IMR-90 (cell line): ENCODE measurements around the gene TNFAIP8L1. TPM values are rescaled to one million over a fixed set of nuclear protein-coding genes. Genes with fewer than 3 reads are reported as not detected.

Source experiments
- ATAC-seq: fragments of 200-7000 bp; cut with Tn5 transposase; 2 replicates; pipeline ENCODE4 v1.9.1; 2020; ENCODE audit warnings: low read depth, mild to moderate bottlenecking, moderate library complexity
- BruUV-seq: library from RNA; stranded (reverse); fragments of 400-500 nt; replicated peaks from 2 replicates; lab custom pipeline; 2021; lab: Mats Ljungman, UMichigan
- CTCF ChIA-PET: fragments of 300-600 bp; formaldehyde crosslinking; extraction: SDS; loops from one replicate; lab custom pipeline; 2021; ENCODE audit warnings: antibody characterized with exemption; lab: Yijun Ruan, JAX
- POLR2A ChIA-PET: fragments of 300-600 bp; sonication (Branson Sonifier 250); formaldehyde crosslinking; loops from one replicate; lab custom pipeline; 2022; ENCODE audit warnings: antibody characterized with exemption; ENCODE audit not compliant: unreplicated experiment; lab: Charles Lee
- DNase-seq: peaks from one replicate; pipeline ENCODE4 v3.0.0; 2013
- H2AFZ ChIP-seq: replicated peaks from 2 replicates; pipeline ENCODE3; 2013; ENCODE audit warnings: low read length, mild to moderate bottlenecking; ENCODE audit not compliant: poor library complexity
- H2AK5ac ChIP-seq: 2 replicates; pipeline ENCODE4 v1.6.1; 2013; ENCODE audit warnings: low read depth, low read length, inconsistent platforms
- H2AK9ac ChIP-seq: replicated peaks from 2 replicates; pipeline ENCODE3; 2013; ENCODE audit warnings: mild to moderate bottlenecking, low read depth, low read length, moderate library complexity; ENCODE audit not compliant: poor library complexity
- H2BK120ac ChIP-seq: 2 replicates; pipeline ENCODE4 v1.6.1; 2013; ENCODE audit warnings: low read depth, low read length, inconsistent platforms
- H2BK15ac ChIP-seq: 3 replicates; pipeline ENCODE4 v1.6.1; 2013; ENCODE audit warnings: low read depth, low read length, inconsistent platforms
- H2BK20ac ChIP-seq: 2 replicates; pipeline ENCODE4 v1.6.1; 2013; ENCODE audit warnings: low read depth, mild to moderate bottlenecking, inconsistent platforms, low read length, moderate library complexity
- H2BK5ac ChIP-seq: 2 replicates; pipeline ENCODE4 v1.6.1; 2013; ENCODE audit warnings: mild to moderate bottlenecking, low read depth, low read length, inconsistent platforms; ENCODE audit not compliant: poor library complexity, severe bottlenecking
- H3K14ac ChIP-seq: replicated peaks from 2 replicates; pipeline ENCODE4 v1.6.1; 2013; ENCODE audit warnings: low read depth, low read length, inconsistent platforms
- H3K18ac ChIP-seq: 2 replicates; pipeline ENCODE4 v1.6.1; 2013; ENCODE audit warnings: low read depth, low read length, control low read depth
- H3K23ac ChIP-seq: 2 replicates; pipeline ENCODE4 v1.6.1; 2013; ENCODE audit warnings: low read depth, low read length, inconsistent platforms
- H3K27ac ChIP-seq: 2 replicates; pipeline ENCODE4 v1.5.1; 2013; ENCODE audit warnings: mild to moderate bottlenecking, control low read depth, low read length; ENCODE audit not compliant: insufficient read depth
- H3K27me3 ChIP-seq: 2 replicates; pipeline ENCODE4 v1.6.1; 2013; ENCODE audit warnings: low read length; ENCODE audit not compliant: control insufficient read depth, insufficient read depth
- H3K36me3 ChIP-seq: 2 replicates; pipeline ENCODE4 v1.6.1; 2013; ENCODE audit warnings: low read length, mixed read lengths; ENCODE audit not compliant: control insufficient read depth, insufficient read depth
- H3K4ac ChIP-seq: 2 replicates; pipeline ENCODE4 v1.6.1; 2013; ENCODE audit warnings: low read depth, low read length, inconsistent platforms
- H3K4me1 ChIP-seq: 2 replicates; pipeline ENCODE4 v1.6.1; 2013; ENCODE audit warnings: low read length, mixed read lengths; ENCODE audit not compliant: control insufficient read depth, insufficient read depth
- H3K4me2 ChIP-seq: 2 replicates; pipeline ENCODE4 v1.6.1; 2013; ENCODE audit warnings: low read depth, mild to moderate bottlenecking, control low read depth, low read length, moderate library complexity
- H3K4me3 ChIP-seq: 2 replicates; pipeline ENCODE4 v1.5.1; 2013; ENCODE audit warnings: low read depth, mild to moderate bottlenecking, control low read depth, low read length, moderate library complexity; ENCODE audit not compliant: insufficient read depth
- H3K56ac ChIP-seq: 2 replicates; pipeline ENCODE4 v1.6.1; 2013; ENCODE audit warnings: low read length, inconsistent platforms; ENCODE audit not compliant: insufficient read depth; ENCODE audit errors: extremely low read depth
- H3K79me1 ChIP-seq, 2 experiments: 2 replicates each; pipeline ENCODE4 v1.6.1; 2013; ENCODE audit warnings: low read length in 2 of 2, inconsistent platforms in 1 of 2, low read depth in 1 of 2
- H3K9ac ChIP-seq: 2 replicates; pipeline ENCODE4 v1.6.1; 2013; ENCODE audit warnings: low read depth, low read length, control low read depth
- H3K9me1 ChIP-seq: 2 replicates; pipeline ENCODE4 v1.6.1; 2013; ENCODE audit warnings: low read length, inconsistent platforms; ENCODE audit not compliant: insufficient read depth
- H3K9me3 ChIP-seq: 2 replicates; pipeline ENCODE4 v1.6.1; 2013; ENCODE audit warnings: low read length; ENCODE audit not compliant: control insufficient read depth, insufficient read depth
- H4K20me1 ChIP-seq: 2 replicates; pipeline ENCODE4 v1.6.1; 2013; ENCODE audit warnings: low read length, inconsistent platforms; ENCODE audit not compliant: insufficient read depth
- H4K5ac ChIP-seq: 2 replicates; pipeline ENCODE4 v1.6.1; 2013; ENCODE audit warnings: mild to moderate bottlenecking, low read depth, low read length, control low read depth
- H4K8ac ChIP-seq, 2 experiments: 2 replicates each; pipeline ENCODE4 v1.6.1; 2013; ENCODE audit warnings: low read depth in 2 of 2, low read length in 2 of 2, control low read depth in 1 of 2, inconsistent platforms in 1 of 2
- H4K91ac ChIP-seq: 2 replicates; pipeline ENCODE4 v1.6.1; 2013; ENCODE audit warnings: low read depth, low read length, inconsistent platforms; ENCODE audit not compliant: insufficient read depth
- CEBPB ChIP-seq: IDR thresholded peaks from 2 replicates; pipeline ENCODE4 v1.6.1; 2012; ENCODE audit warnings: low read depth, low read length, improper control_type of control experiment
- CHD1 ChIP-seq: IDR thresholded peaks from 2 replicates; pipeline ENCODE4 v1.6.1; 2012; ENCODE audit warnings: low read depth, low read length, improper control_type of control experiment
- MAFK ChIP-seq: IDR thresholded peaks from 2 replicates; pipeline ENCODE4 v1.6.1; 2012; ENCODE audit warnings: low read depth, low read length, improper control_type of control experiment
- NFE2L2 ChIP-seq: fragments of 150-350 bp; IDR thresholded peaks from 2 replicates; pipeline ENCODE4 v1.6.1; 2016; ENCODE audit warnings: low read depth, mild to moderate bottlenecking, low read length
- RAD21 ChIP-seq: IDR thresholded peaks from 2 replicates; pipeline ENCODE4 v1.6.1; 2012; ENCODE audit warnings: low read length, improper control_type of control experiment
- RCOR1 ChIP-seq: IDR thresholded peaks from 2 replicates; pipeline ENCODE4 v1.6.1; 2012; ENCODE audit warnings: mild to moderate bottlenecking, low read length, improper control_type of control experiment; ENCODE audit not compliant: insufficient replicate concordance
- SMC3 ChIP-seq: fragments of 150-350 bp; IDR thresholded peaks from 2 replicates; pipeline ENCODE4 v1.6.1; 2016; ENCODE audit warnings: low read depth, mild to moderate bottlenecking, antibody characterized with exemption, low read length, moderate library complexity
- WGBS, 2 experiments: methylation state at CpG; one replicate each; pipeline versions ENCODE4 v1.1.5 to v1.1.7; 2013; ENCODE audit warnings: missing lambda C conversion rate in 2 of 2; ENCODE audit not compliant: insufficient read length in 1 of 2; ENCODE audit errors: extremely low coverage in 2 of 2; 5-methylcytosine and 5-hydroxymethylcytosine counted together
- dilution Hi-C: fragments of 300-500 bp; cut with HindIII; formaldehyde crosslinking; loops from one replicate; pipeline ENCODE4 v1.14.3; 2018; ENCODE audit warnings: low sequenced_read_pairs; ENCODE audit not compliant: unreplicated experiment
- in situ Hi-C: fragments of 300-500 bp; cut with MboI; formaldehyde crosslinking; loops from 3 replicates; pipeline ENCODE4 v1.14.3; 2019; ENCODE audit warnings: low sequenced_read_pairs, inconsistent platforms, mixed read lengths
- intact Hi-C: fragments of 100-400 bp; cut with micrococcal nuclease; formaldehyde crosslinking; loops from 2 replicates; pipeline ENCODE4 v1.10.0; 2022
- polyA plus RNA-seq, 3 experiments: library from polyadenylated mRNA; depleted of rRNA; stranded (reverse); fragments of >200 nt; gene quantifications; 2 replicates each; pipeline ENCODE4 v1.2.3, GENCODE V29; 2012; ENCODE audit warnings: low replicate concordance in 1 of 3
- total RNA-seq: library from RNA; depleted of rRNA; stranded (reverse); fragments of >200 nt; gene quantifications from 2 replicates; pipeline ENCODE4 v1.2.3, GENCODE V29; 2012
- TF ChIP-seq, protein P1 (sequence below): fragments of 150-350 bp; IDR thresholded peaks from 2 replicates; pipeline ENCODE4 v1.6.1; 2017; ENCODE audit warnings: mild to moderate bottlenecking, antibody characterized with exemption, low read length, low read depth
- TF ChIP-seq, protein P2 (sequence below): fragments of 150-350 bp; IDR thresholded peaks from 2 replicates; pipeline ENCODE4 v1.6.1; 2016; ENCODE audit warnings: low read depth, mild to moderate bottlenecking, low read length, moderate library complexity, borderline replicate concordance
- TF ChIP-seq, protein P3 (sequence below): conservative IDR thresholded peaks from 2 replicates; pipeline ENCODE4 v1.5.1; 2012; ENCODE audit warnings: mild to moderate bottlenecking, low read depth, low read length, improper control_type of control experiment

The TNFAIP8L1 gene
- total and polyA plus RNA-seq, 2 of the 4 experiments (the other 2 are of a cell fraction), result 2.5 to 6.0 TPM

DNA sequence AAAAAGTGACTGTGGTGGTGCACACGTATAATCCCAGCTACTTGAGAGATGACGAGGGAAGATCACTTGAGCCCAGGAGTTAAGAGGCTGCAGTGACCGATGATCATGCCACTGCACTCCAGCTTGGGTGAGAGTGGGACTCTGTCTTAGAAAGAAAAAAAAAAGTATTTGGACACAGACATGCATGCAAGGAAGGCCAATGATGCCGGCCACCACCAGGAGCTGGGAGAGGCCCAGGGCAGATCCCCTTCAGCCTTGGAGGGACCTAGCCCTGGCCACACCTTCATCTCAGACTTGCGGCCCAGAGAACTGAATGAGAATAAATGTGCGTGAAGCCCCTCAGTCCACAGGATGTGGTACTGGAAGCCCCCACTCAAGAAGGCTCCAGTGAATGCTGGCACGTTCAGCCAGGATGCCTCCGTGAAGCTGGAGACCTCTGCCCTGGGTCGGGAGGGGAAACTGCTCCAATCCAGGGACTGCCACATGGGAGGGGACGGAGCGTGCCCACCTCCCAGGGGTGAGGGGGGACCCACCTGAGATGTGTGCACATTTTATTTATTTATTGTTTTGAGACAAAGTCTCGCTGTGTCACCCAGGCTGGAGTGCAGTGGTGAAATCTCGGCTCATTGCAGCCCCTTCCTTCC is 14.6 kb downstream of the TNFAIP8L1 start:
- Histone ChIP-seq H3K4me3 (no peak overlapping the region), H3K4me2 (no peak overlapping the region), H3K79me1 (peaks cover 5 to 20% of the 10 kb centered on the region in 2 experiments), H2AFZ (no peak overlapping the region), H4K91ac (no peak overlapping the region), H3K9ac (no peak overlapping the region), H2BK120ac (no peak overlapping the region), H3K23ac (no peak overlapping the region), H3K27me3 (no peaks in the 10 kb centered on the region), H3K4me1 (no peaks in the 10 kb centered on the region), H3K36me3 (peaks cover 37% of the 10 kb centered on the region), H3K18ac (no peak overlapping the region), H3K14ac (no peak overlapping the region), H2BK5ac (no peak overlapping the region), H3K9me3 (no peaks in the 10 kb centered on the region; the same call in 1 of the 2 replicates), H3K56ac (no peak overlapping the region), H4K20me1 (peaks cover 5% of the 10 kb centered on the region), H4K5ac (no peak overlapping the region), H3K4ac (no peak overlapping the region), H3K9me1 (0 out of 2 replicates have a peak, but pooled peaks cover 4% of the 10 kb centered on the region), H2AK9ac (no peak overlapping the region), H2BK20ac (no peak overlapping the region), H2AK5ac (no peak overlapping the region), H2BK15ac (no peak overlapping the region), H4K8ac (no peak overlapping the region), H3K27ac (no peak overlapping the region)
- ATAC-seq, result no peak
- 81% methylated on average over 5 of the region's 13 CpGs; no CpG with 5 or more reads in 1 of the 2 experiments for WGBS, 2 experiments
- in situ Hi-C loops, result no loop called here
- dilution Hi-C loops, result no loop called here
- intact Hi-C loops, result loop anchor here (2.0 kb wide), 1 partner anchor 15 kb away; no protein-coding TSS in a partner anchor
- ChIA-PET CTCF (no interaction called here), POLR2A (no interaction called here)
- no peak for DNase-seq
- BruUV-seq, result no TSS peak
- TF ChIP-seq RCOR1 (no peak), RAD21 (no peak), CEBPB (no peak), MAFK (no peak), CHD1 (no peak), SMC3 (no peak), NFE2L2 (no peak)
- TF ChIP-seq, protein P1, sequence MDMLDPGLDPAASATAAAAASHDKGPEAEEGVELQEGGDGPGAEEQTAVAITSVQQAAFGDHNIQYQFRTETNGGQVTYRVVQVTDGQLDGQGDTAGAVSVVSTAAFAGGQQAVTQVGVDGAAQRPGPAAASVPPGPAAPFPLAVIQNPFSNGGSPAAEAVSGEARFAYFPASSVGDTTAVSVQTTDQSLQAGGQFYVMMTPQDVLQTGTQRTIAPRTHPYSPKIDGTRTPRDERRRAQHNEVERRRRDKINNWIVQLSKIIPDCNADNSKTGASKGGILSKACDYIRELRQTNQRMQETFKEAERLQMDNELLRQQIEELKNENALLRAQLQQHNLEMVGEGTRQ, result no peak
- TF ChIP-seq, protein P2, sequence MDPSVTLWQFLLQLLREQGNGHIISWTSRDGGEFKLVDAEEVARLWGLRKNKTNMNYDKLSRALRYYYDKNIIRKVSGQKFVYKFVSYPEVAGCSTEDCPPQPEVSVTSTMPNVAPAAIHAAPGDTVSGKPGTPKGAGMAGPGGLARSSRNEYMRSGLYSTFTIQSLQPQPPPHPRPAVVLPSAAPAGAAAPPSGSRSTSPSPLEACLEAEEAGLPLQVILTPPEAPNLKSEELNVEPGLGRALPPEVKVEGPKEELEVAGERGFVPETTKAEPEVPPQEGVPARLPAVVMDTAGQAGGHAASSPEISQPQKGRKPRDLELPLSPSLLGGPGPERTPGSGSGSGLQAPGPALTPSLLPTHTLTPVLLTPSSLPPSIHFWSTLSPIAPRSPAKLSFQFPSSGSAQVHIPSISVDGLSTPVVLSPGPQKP, result no peak
- TF ChIP-seq, protein P3, sequence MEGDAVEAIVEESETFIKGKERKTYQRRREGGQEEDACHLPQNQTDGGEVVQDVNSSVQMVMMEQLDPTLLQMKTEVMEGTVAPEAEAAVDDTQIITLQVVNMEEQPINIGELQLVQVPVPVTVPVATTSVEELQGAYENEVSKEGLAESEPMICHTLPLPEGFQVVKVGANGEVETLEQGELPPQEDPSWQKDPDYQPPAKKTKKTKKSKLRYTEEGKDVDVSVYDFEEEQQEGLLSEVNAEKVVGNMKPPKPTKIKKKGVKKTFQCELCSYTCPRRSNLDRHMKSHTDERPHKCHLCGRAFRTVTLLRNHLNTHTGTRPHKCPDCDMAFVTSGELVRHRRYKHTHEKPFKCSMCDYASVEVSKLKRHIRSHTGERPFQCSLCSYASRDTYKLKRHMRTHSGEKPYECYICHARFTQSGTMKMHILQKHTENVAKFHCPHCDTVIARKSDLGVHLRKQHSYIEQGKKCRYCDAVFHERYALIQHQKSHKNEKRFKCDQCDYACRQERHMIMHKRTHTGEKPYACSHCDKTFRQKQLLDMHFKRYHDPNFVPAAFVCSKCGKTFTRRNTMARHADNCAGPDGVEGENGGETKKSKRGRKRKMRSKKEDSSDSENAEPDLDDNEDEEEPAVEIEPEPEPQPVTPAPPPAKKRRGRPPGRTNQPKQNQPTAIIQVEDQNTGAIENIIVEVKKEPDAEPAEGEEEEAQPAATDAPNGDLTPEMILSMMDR, result no peak
